HG02840 (cell line): ENCODE measurements around the gene TNFRSF1B.

ENCODE experiments used
- ATAC-seq: cut with Tn5 transposase; IDR thresholded peaks from one replicate; pipeline ENCODE4 v1.9.1; 2021; ENCODE audit warnings: mild to moderate bottlenecking, moderate library complexity, moderate number of reproducible peaks; ENCODE audit not compliant: unreplicated experiment, low FRiP score

The TNFRSF1B gene

DNA sequence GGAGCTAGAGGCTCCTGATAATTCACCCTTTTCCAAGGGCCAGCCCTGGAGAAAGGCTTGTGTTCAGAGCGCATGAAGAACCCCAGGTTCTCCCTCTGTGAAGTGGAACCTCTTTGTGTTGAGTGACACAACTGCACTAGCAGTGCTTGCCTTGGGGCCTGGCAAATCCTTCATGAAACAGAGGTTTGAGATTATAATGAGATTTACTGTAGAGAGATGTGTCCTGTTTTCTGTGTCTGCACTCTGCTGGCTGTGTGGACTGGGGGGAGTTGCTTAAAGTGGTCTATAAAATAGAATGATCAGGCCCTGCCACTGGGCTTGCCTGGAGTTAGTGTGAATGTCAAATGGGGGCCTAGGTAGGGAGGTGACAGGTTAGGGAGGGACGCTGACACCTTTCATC lies 11.5 kb upstream of the TNFRSF1B start:
- ATAC-seq, result no peak

DNA sequence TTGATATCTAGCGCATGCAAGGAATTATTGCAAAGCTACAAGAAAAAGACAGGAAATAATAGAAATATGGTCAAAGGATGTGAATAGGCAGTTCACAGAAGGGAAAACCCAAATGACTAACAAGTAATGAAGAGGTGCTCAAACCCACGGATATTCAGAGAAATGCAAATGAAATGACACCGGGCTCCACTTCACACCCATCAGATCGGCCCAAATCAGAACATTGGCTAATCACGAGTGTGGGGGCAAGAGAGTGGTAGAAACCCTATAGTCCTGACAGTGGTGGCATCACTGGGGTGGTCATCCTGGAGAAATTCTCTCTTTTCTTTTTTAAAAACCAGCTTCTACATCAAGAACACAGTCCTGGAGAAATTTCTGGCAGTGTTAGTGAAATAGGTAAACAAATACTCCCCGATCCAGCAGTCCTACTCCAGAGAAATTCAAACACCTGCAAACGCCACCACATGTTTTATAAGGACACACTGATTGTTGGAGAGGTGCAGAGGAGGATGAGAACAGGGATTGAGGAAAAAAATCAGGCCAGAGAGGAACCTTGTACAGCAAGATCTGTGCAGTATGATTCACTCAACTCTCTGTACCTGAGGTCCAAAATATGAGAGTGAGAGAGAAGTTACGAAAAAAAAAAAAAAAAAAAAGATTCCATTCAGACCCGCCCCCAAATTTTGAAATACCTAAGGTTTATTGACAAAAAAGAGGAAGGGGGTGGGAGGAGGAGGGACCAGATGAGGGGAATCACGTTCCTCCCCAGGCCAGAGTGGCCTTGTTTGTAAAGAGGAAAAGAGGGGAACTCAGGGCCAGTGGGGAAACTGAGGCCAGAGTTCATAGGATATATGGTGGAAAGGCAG lies 9.2 kb upstream of the TNFRSF1B start:
- no peak for ATAC-seq

DNA sequence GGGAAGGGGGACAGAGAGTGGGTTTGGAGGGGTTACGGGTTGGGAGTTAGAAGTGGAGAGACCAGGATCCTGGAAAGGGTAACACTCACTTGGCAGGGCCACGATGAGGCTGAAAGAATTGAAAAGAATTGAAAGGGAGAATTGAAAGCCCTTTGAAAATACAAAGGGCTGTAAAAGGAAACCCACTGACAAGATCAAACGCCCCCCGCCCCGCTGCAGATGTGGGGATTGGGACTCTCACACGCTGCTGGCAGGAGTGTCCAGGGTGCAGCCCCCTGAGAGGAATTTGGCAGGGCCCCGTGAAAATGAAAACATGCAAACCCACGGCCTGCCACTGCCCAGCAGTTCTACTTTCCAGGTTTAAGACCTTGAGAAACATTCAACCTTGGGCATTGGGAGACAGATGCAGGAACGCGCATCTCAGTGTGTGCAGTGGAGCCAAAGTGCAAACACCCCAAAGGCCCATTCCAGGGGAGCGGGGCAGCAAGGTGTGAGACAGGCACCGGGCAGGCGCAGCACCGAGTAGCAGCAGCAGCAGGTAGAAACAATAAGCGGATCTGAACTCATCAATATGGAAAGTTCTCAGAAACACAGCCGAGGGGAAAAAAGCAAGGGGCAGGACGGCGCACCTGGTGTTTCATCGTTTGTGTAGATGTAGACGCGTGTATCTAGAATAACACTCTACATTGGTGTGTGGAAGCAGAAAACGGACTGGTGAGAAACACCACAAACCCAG lies 8.3 kb upstream of the TNFRSF1B start:
- ATAC-seq, result no peak

DNA sequence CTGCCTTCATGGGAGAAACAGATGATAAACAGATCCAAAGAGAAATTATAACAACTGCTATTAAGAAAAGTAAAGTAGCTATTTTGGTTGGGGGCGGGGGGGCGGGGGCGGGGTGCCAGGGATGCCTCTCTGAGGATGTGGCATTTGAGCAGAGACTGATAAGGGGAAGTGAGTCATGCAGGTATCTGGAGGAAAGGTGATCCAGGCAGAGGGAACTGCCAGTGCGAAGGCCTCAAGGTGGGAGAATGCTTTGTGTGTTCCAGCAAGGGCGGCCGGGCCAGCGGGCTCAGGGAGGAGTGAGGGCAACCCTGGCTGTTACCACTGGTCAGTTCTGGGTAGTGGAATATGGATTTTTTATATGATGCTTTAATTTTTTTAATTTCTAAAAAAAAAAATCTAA lies 7.0 kb upstream of the TNFRSF1B start:
- no peak for ATAC-seq

DNA sequence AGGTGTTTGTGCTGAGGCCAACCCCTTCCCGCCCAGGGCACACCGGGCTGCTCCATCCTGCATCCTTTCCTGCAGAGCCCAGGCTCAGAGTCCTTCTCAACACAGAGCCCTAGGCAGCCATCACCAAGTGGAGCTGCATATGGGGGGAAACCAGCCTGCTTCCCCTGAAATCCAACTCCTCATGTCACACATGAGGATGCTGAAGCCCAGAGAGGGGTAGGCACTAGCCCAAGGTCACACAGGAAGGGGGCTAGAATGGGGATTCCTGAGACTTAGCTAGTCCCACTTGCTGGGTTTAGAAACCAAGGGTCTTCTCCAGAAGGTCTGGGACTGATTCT lies 5.5 kb upstream of the TNFRSF1B start:
- no peak for ATAC-seq

DNA sequence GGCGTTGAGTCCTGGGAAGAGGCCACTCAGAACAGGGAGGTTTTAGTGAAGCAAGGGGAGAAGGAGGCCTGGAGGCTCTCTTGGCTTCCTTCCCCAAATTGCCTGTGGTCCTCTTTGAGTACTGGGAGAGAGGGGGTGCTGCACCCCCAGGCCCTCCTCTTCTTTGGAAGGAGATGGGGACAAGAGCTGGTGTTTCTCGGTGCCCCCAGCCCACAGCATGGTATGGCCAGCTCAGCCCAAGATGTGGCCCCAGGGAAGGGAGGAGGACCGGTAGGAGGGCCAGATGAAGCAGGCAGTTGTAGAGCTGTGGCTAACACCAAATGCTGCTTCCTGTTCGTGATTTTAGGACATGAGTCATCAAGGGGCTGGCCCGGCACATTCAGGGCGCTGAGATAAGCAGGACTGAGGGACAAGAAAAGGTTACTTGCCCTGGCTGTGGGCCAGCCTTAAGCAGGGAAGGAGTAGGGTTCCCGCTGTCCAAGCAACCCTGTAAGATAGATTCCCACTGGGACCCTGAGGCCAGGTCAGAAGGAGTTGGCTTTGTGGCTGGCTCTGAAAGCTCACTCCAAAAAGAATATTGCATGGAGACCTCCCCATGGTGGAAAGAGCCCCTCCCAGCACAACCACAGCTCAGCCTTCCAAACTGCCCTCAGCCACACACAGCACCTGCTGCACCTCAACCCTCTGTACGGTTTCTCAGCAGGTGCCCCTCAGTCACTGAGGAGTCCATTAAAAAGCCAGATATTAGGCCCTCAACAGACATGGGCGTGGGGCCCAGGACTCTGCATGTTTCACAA lies 4.9 kb upstream of the TNFRSF1B start:
- ATAC-seq, result peak; percentile 61

DNA sequence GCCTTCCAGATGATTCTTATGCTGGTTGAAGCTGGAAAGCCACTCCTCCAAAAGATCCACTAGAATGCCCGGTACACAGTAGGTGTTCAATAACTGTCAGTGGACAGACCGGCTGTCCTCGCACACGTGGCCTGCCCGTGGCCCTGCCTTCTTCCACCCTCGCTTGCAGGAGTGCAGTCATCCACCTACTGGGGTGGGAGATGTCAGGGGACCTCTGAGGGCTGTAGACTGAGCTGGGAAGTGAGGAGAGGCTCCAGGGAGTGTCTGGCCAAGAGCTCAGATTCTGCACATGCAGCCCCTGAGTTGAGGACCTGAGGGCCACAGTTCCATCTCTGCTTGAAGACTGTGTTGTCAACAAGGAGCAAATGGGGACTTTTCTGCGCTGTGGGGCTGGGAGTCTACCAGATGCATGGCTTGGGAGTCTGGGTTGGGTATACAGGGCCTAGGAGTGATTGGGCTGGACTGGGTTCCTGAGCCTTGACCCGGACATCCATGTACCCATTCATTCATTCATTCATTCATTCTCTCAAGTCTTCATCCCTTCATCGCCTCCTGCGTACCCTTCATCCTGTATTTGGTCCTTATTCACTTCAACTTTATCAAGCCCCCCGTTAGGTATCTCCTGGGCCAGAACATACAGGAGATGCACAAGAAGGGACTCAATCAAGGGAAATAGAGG lies 4.2 kb upstream of the TNFRSF1B start:
- no peak for ATAC-seq

DNA sequence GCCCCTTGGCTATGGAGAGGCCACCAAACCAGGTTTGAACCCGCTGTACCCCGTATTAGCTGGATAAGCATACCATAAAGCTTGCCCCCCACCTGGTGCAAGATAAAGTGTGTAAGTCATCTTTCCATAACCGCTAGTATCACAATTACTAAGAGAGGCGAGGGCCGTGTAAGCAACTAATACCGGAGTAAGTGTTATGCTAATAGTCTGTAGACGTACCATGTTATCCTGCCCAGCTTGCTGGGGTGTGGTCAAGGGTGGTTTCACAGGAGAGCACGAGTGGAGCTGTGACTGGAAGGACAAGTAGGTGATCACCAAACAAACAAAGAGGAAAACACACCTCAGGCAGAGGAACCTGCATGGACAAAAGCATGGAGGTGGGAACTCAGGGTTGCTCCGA lies 3.6 kb upstream of the TNFRSF1B start:
- ATAC-seq, result no peak

DNA sequence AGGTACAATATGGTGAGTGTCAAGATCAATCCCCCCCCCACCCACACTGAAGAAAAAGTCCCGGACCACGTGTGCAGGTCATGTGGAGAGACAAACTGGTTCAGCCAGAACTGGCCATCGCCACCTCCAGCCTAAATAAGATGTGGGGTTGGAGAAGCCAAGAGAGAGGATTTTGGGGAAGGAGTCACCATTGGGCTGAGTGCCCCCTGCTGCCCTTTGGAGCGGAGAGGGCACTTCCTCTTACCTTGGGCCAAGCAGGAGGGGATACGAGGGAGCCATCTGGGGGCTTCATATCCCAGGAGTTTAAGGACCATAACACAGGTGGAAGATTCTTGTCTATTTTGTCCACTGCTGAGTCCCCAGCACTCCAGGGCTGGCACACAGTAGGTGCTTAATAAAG lies 2.6 kb upstream of the TNFRSF1B start:
- no peak for ATAC-seq

DNA sequence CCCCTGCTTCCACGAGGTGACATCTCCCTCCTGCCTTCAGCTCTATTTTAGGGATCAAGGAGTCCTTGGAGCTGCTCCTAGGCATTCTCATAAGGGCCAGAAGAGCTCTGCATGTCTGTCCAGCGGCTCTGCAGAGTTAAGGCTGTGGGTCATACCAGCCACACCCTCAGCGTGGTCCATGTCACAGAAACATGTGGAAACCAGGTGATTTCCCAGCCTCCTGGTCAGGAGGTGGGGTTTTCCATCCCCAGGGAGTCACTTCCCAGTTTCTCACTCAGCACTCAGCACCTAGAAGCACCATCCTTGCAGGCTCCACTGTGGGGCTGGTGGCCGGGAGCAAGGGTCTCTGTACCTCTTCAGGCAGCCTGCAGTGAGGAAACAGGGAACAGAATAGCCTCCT lies 1.4 kb upstream of the TNFRSF1B start:
- ATAC-seq, result no peak

DNA sequence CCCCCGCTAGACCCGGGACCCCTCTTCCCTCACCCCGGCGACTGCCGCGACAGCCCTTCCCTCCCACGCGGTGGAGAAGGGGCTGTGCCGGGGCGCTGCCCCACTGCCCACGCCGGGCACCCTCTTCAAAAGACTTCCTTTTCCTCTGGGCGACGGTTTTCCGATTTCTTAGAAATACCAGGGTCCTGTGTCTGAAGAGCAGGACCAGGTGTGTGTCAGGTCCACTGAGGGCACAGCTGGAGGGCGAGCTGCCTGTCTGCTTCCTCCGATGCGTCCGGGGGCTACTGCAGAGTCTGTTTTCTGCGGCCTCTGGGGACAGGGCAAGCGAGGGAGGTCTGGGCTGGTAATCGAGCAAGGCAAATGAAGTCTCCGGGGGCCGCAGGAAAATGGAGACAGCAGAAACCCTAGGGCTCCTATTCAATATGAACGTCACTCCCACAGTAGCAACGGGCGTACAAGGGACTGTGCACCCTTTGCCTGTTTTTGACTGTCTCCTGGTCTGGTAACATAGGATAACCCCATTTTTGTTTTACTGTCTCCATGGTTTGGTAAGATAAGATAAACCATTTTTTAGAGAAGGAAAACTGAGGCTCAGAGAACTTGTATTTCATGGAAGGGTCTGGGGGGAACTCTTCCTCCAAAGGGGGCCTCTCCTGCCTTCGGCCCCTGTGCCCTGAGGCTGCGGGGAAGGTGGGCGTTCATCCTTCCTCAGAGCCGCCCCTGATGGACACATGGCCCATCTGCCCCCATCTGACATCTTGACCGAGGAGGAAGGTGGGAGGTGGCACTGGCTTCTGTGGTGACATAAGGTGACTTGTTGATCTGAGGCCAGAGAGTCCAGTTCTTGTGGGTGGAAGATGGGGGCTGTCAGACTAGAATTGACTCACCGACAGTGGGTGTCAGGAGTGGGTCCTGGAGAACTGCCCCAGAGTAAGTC lies 970 bp downstream of the TNFRSF1B start:
- no peak for ATAC-seq

DNA sequence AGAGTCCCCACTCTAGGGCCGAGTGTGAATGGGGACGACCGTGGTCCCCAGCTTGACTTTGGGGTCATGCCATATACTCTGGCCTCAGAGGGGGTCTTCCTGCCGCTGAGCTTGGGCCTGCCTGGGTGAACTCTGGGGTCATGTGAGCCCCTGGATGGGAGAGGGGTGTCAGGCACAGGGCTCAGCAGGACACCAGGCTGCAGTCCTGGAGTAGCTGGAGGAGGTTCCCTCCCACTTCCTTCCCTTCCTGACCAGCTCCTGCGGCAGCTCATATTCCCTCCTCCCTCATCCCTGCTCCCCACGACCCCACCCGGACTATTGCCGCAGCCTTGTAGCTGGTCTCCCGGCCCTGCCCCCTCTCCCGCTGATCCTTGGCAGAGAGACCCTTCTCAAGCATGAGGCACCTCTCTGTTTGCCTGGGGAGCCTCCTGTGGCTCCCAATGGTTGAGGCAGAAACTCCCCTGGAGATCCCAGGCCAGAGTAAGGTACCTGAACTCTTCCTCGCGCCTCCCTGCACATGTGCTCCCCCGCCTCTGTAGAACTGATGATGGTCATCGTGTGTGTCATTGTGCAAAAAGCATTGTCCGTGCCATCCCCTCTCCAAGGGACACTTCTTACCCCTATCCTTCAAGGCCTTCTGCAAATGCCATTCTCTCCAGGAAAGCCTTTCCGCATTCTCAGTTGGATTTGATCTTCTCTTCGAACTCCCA lies 1.8 kb downstream of the TNFRSF1B start:
- ATAC-seq, result no peak

DNA sequence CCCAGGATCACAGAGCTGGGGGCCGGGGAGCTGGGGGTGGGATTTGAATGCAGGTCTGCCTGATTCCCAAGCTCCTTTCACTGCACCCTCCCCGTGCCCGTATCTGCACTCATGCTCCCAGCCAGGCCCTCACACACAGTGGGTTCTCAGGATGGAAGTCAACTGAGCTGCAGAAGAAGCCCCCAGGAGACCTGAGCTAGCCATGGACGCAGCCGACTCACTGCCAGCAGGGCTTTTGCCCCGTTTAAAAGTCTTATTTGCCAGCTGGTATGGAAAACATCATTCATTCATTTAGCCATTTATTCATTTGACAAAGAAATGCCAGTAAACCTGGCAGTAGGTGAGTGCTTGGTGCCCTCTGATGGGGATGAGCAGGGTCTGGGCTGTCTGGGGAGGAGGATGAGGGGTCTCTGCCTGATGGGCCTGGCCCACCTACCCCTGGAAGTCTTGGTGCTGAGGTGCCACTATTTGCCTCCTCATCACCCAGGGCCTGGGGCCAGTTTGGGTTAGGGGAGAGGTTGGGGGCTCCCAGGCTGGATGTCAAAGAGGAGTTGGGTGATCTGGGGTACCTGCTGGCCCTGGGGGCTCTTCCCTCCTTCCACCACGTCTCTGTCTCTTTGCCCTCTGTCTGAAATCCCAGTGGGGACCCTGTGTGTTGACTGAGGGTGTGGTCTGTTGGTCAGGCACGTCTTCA lies 2.8 kb downstream of the TNFRSF1B start:
- ATAC-seq, result no peak

DNA sequence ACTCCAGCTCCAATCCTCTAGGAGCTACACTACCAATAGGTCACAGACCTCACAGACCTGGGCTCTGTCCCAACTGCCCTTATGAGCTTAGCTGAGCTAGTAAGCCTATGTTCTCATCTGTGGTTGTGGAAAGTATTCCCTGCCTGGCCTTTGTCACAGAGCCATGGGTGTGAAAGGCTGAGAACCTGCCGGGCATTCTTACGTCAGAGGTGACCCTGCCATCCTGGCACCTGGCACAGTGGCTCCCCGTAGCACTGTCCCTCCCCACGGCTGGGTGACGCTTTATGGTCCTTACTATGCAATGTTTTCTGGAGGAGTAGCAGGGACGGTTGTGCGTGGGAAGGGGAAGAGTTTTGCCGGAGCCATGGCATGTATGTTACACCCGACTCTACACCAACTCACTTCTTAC lies 3.5 kb downstream of the TNFRSF1B start:
- no peak for ATAC-seq

DNA sequence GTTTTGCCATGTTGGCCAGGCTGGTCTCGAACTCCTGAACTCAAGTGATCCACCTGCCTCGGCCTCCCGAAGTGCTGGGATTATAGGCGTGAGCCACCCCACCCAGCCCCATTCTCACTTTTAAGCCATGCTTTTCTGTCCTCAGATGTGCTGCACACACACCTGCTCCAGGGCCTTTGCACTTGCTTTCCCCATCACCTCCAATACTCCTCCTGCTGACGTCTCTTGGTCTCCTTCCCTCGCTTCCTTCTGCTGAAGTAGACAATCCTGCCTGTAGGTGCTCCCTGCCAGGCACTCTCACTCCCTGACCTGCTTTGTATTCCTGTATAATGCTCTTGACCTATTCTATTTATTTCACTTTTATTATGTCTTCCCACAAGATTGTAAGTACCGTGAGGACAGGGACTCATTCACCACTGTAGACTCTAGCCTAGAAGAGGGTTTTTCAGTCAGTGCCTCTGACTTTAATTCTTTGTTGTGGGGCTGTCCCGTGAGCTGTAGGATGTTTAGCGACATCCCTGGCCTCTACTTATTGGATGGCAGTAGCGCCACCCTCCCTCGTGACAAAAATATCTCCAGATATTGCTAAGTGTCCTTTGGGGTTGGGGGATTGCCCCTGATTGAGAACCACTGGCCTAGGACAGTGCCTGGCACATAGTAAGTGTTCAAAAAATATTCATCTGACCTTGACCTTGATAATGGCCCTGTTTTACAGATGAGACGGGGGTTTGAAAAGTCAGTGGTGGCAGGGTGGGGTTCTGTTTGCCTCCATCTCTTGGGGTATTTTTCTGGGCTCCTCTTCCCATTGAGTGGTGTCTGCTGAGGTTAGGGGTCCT lies 4.6 kb downstream of the TNFRSF1B start:
- ATAC-seq, result no peak

DNA sequence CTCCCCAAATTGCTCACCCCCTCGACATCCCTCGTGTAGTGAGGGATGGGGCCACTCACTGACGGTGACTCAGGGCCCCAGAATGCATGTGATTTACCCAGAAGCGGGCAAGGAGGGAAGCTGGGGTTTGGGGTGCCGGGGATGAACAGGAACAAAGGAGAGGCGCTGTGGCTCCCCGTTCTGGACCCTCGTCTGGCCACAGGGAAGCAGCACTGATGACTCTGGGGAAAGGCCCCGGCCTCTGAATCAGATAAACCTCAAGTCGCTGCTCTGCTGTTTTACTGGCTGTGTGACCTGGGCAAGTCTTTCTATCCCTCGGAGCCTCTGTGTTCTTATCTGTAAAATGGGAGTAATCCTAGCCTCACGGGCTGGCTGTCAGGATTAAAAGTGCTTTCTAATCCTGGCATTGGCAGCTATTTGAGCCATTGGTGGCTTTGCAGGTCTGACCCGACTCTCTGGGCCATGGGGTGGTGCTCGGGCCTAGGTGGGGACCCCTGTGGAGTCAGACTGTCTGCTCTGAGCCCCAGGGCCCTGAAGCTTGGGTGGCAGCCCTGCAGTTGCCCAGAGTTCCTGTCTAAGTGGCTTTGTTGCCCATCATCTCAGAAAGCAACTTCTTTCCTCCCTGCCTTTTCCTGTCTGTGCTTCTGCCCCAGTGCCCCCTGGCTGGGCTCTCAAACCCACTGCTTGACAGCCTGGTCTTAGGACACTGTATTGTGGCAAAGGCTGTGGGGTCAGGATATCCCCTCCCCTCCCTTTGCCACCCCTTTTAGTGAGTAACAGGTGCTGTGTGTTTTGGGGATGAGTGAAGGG lies 5.5 kb downstream of the TNFRSF1B start:
- ATAC-seq, result no peak

DNA sequence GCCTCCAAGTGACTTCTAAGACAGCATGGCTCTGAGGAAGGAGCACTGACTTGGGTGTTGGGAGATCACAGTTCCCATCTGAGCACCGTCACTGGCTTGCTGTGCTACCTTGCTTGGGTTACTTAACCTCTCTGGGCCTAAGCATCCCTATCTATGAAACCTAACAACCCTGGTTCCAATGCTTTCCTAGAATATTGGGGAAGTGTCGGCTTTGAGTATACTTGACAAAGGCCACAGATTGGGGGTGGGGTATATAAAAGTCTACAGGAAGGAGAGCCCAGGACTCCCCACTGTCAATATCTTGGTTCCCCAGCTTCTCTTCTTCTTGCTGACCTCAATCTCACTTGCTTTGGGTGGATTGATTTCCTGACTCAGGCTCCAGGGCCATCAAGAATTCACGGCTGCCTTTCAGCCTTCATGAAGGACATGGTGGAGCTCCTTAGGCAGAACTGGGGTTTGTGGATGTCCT lies 6.3 kb downstream of the TNFRSF1B start:
- ATAC-seq, result no peak
